Muscle of back (tissue), 11 donors: ENCODE results near the gene USP24. TPM values are rescaled to one million over a fixed set of nuclear protein-coding genes. Genes with fewer than 3 reads are reported as not detected.

Experiments
- DNase-seq, 3 donors: peaks; one replicate each; pipeline versions ENCODE4 v3.0.0 to v3.0.0-alpha.2; 2013
- polyA plus RNA-seq, 10 donors: library from polyadenylated mRNA; unstranded; fragments of 120-200 nt; gene quantifications; one replicate each; pipeline ENCODE4 v1.2.1, GENCODE V29; 2013; ENCODE audit not compliant: insufficient read length in 10 of 10

Gene USP24
- polyA plus RNA-seq, 10 donors, result 26.6 to 52.5 (median 37.2) TPM

GRCh38 chr1:55164906-55165305, 50.3 kb downstream of the USP24 start:
- DNase-seq, result no peak

- DNase-seq, result no peak
Measured at GRCh38 chr1:55159571-55159970, 55.6 kb downstream of the USP24 start.

GRCh38 chr1:55156608-55157007, 58.6 kb downstream of the USP24 start:
- DNase-seq, result no peak

- peak in 1 of 3 donors; percentile 2 for DNase-seq
Measured at GRCh38 chr1:55156093-55156492, 59.1 kb downstream of the USP24 start.

GRCh38 chr1:55155522-55155921, 59.6 kb downstream of the USP24 start:
- DNase-seq, result peak in 2 of 3 donors; percentile 9 to 15

GRCh38 chr1:55154616-55155015, 60.5 kb downstream of the USP24 start:
- no peak for DNase-seq

GRCh38 chr1:55153031-55153430, 62.1 kb downstream of the USP24 start:
- DNase-seq, result no peak

- peak in 2 of 3 donors; percentile 2 to 12 for DNase-seq
Measured at GRCh38 chr1:55150880-55151588, 64.1 kb downstream of the USP24 start.

GRCh38 chr1:55148676-55149075, 66.5 kb downstream of the USP24 start:
- no peak for DNase-seq

- DNase-seq, result no peak
Measured at GRCh38 chr1:55147524-55147923, 67.6 kb downstream of the USP24 start.

GRCh38 chr1:55146781-55147180, 68.4 kb downstream of the USP24 start:
- peak; percentile 9 to 29 (median 28) for DNase-seq

GRCh38 chr1:55144886-55145285, 70.3 kb downstream of the USP24 start:
- no peak for DNase-seq

- no peak for DNase-seq
Measured at GRCh38 chr1:55143684-55144083, 71.5 kb downstream of the USP24 start.

GRCh38 chr1:55141295-55141893, 73.8 kb downstream of the USP24 start:
- no peak for DNase-seq

- DNase-seq, result peak; percentile 83 to 90 (median 88)
Measured at GRCh38 chr1:55140546-55140983, 74.6 kb downstream of the USP24 start.

- DNase-seq, result no peak
Measured at GRCh38 chr1:55140137-55140536, 75.0 kb downstream of the USP24 start.

GRCh38 chr1:55138823-55139222, 76.3 kb downstream of the USP24 start:
- no peak for DNase-seq

GRCh38 chr1:55134152-55134808, 80.9 kb downstream of the USP24 start:
- no peak for DNase-seq

- peak in 1 of 3 donors; percentile 2 for DNase-seq
Measured at GRCh38 chr1:55131801-55132200, 83.4 kb downstream of the USP24 start.

GRCh38 chr1:55131218-55131617, 83.9 kb downstream of the USP24 start:
- DNase-seq, result no peak

- DNase-seq, result peak in 1 of 3 donors; percentile 6
Measured at GRCh38 chr1:55129194-55129728, 85.9 kb downstream of the USP24 start.

GRCh38 chr1:55128418-55128995, 86.7 kb downstream of the USP24 start:
- no peak for DNase-seq
